Erythroblast (primary cell): ENCODE measurements around the gene COPA.

Experiments used
- GATA1 ChIP-seq: IDR thresholded peaks from 2 replicates; pipeline ENCODE4 v1.6.1; 2011; ENCODE audit warnings: low read depth, mild to moderate bottlenecking, control low read depth, low read length, moderate library complexity
- POLR2A ChIP-seq: IDR thresholded peaks from 2 replicates; pipeline ENCODE4 v1.6.1; 2011; ENCODE audit warnings: mild to moderate bottlenecking, low read length

DNA sequence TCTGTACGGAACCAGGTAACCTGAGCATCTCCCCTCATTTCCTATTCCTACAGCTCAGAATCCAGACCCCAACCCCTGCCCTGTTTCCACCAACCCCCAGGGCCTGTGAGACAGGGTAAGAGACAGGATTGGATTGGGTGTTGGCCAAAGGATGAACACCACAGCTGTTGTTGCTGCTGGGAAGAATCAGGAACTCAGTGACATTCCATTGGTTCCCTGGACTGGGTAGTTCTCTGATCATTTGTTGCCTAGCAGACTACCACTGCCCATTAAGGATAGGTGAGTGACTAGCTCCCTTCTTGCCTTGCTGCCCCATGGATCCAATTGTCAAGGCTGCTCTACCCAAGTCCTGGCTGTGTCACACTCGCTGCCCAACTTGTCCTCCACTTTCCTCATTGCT lies 10.2 kb upstream of the COPA start:
- TF ChIP-seq POLR2A (no peak), GATA1 (no peak)
